ENCODE results near the gene PDE3B. TPM values are rescaled to one million over a fixed set of nuclear protein-coding genes. Genes with fewer than 3 reads are reported as not detected.
A peak's percentile ranks its signal among the peaks of the same experiment; 100 is the strongest.

Gene PDE3B
- polyA plus RNA-seq, 3 donors = 4.0 to 6.0 (median 5.2) TPM

- WGBS (ENCODE audit: insufficient coverage) = no CpG with 5 or more reads among the region's 3 CpGs
- no peaks in the 10 kb centered on the region for H3K27me3 Mint-ChIP-seq (ENCODE audit: low read depth in 3 of 3)
- H3K4me2 ChIP-seq (replicated peaks; ENCODE audit: extremely low read depth, low read length, poor library complexity, severe bottlenecking) = no peak overlapping the region
- H3K27ac Mint-ChIP-seq = no peak overlapping the region
- H3K9me3 Mint-ChIP-seq = peaks cover 0 to 3% (median 0%) of the 10 kb centered on the region in 7 donors
- H3K9me3 ChIP-seq (replicated peaks in 1 of 2; ENCODE audit: control insufficient read depth in 1 of 2, insufficient read depth in 1 of 2, low read length in 2 of 2) = no peaks in the 10 kb centered on the region
- TF ChIP-seq CTCF (IDR thresholded peaks at IDR 0.05) = no peak
- no peak overlapping the region for H3K9ac ChIP-seq (ENCODE audit: insufficient read depth, low read length, poor library complexity, severe bottlenecking)
- H3K79me2 ChIP-seq (ENCODE audit: insufficient read depth, low read length) = no peaks in the 10 kb centered on the region
- DNase-seq = no peak
- no peaks in the 10 kb centered on the region for H4K20me1 ChIP-seq (ENCODE audit: insufficient read depth, low read length)
- peaks cover 0 to 4% of the 10 kb centered on the region in 2 donors for H3K4me1 ChIP-seq (ENCODE audit: control insufficient read depth in 1 of 2, insufficient read depth in 2 of 2, low read length in 2 of 2)
- intact Hi-C loops (cut with micrococcal nuclease) = no loop called here
- H3K4me3 Mint-ChIP-seq = no peak overlapping the region
- H3K36me3 Mint-ChIP-seq = peaks cover 28 to 35% of the 10 kb centered on the region in 2 donors
- H2AFZ ChIP-seq (ENCODE audit: insufficient read depth, low read depth, low read length, poor library complexity, severe bottlenecking) = no peak overlapping the region
- peaks cover 3 to 23% of the 10 kb centered on the region in 2 donors for H3K36me3 ChIP-seq (replicated peaks in 1 of 2; ENCODE audit: control insufficient read depth in 1 of 2, insufficient read depth in 2 of 2, low read length in 2 of 2)
- H3K4me1 Mint-ChIP-seq = peaks cover 5% of the 10 kb centered on the region
- H3K27ac ChIP-seq (ENCODE audit: low read depth in 1 of 2, low read length in 2 of 2) = no peak overlapping the region
- no peak overlapping the region for H3K4me3 ChIP-seq (replicated peaks in 1 of 3; ENCODE audit: low read depth in 2 of 3, low read length in 3 of 3)
- no peaks in the 10 kb centered on the region for H3K27me3 ChIP-seq (ENCODE audit: control insufficient read depth in 2 of 2, insufficient read depth in 2 of 2, low read length in 2 of 2)
Observed at GRCh38 chr11:14812757-14813156, 169.2 kb downstream of the PDE3B start.

GRCh38 chr11:14813516-14813915 is 169.9 kb downstream of the PDE3B start:
- H3K79me2 ChIP-seq (ENCODE audit: insufficient read depth, low read length) = no peaks in the 10 kb centered on the region
- H3K36me3 Mint-ChIP-seq = peaks cover 24 to 31% of the 10 kb centered on the region in 2 donors
- H3K36me3 ChIP-seq (replicated peaks in 1 of 2; ENCODE audit: control insufficient read depth in 1 of 2, insufficient read depth in 2 of 2, low read length in 2 of 2) = peaks cover 3 to 19% of the 10 kb centered on the region in 2 donors
- H3K27ac ChIP-seq (ENCODE audit: low read depth in 1 of 2, low read length in 2 of 2) = peak overlapping the region in 1 of 2 donors; percentile 27
- no peaks in the 10 kb centered on the region for H3K27me3 ChIP-seq (ENCODE audit: control insufficient read depth in 2 of 2, insufficient read depth in 2 of 2, low read length in 2 of 2)
- H3K27ac Mint-ChIP-seq = no peak overlapping the region
- no peaks in the 10 kb centered on the region for H3K9me3 ChIP-seq (replicated peaks in 1 of 2; ENCODE audit: control insufficient read depth in 1 of 2, insufficient read depth in 1 of 2, low read length in 2 of 2)
- H2AFZ ChIP-seq (ENCODE audit: insufficient read depth, low read depth, low read length, poor library complexity, severe bottlenecking) = no peak overlapping the region
- no peak overlapping the region for H3K4me3 Mint-ChIP-seq
- H3K4me3 ChIP-seq (replicated peaks in 1 of 3; ENCODE audit: low read depth in 2 of 3, low read length in 3 of 3) = no peak overlapping the region
- DNase-seq = peak in 1 of 3 donors; percentile 1
- H3K9me3 Mint-ChIP-seq = peaks cover 0 to 3% (median 0%) of the 10 kb centered on the region in 7 donors
- peaks cover 0 to 4% of the 10 kb centered on the region in 2 donors for H3K4me1 ChIP-seq (ENCODE audit: control insufficient read depth in 1 of 2, insufficient read depth in 2 of 2, low read length in 2 of 2)
- H4K20me1 ChIP-seq (ENCODE audit: insufficient read depth, low read length) = no peaks in the 10 kb centered on the region
- H3K27me3 Mint-ChIP-seq (ENCODE audit: low read depth in 3 of 3) = no peaks in the 10 kb centered on the region
- H3K4me2 ChIP-seq (replicated peaks; ENCODE audit: extremely low read depth, low read length, poor library complexity, severe bottlenecking) = no peak overlapping the region
- H3K4me1 Mint-ChIP-seq = peaks cover 5% of the 10 kb centered on the region
- H3K9ac ChIP-seq (ENCODE audit: insufficient read depth, low read length, poor library complexity, severe bottlenecking) = no peak overlapping the region
- intact Hi-C loops (cut with micrococcal nuclease) = no loop called here
- no peak for TF ChIP-seq CTCF (IDR thresholded peaks at IDR 0.05)

Measured in CD14-positive monocyte (primary cell).